HG02678 (cell line): ENCODE data around the gene SELENOS.
A peak's percentile ranks its signal among the peaks of the same experiment; 100 is the strongest.

Source experiments
- ATAC-seq: cut with Tn5 transposase; IDR thresholded peaks from one replicate; pipeline ENCODE4 v1.9.1; 2021; ENCODE audit warnings: mild to moderate bottlenecking, moderate library complexity; ENCODE audit not compliant: unreplicated experiment

Gene SELENOS

DNA sequence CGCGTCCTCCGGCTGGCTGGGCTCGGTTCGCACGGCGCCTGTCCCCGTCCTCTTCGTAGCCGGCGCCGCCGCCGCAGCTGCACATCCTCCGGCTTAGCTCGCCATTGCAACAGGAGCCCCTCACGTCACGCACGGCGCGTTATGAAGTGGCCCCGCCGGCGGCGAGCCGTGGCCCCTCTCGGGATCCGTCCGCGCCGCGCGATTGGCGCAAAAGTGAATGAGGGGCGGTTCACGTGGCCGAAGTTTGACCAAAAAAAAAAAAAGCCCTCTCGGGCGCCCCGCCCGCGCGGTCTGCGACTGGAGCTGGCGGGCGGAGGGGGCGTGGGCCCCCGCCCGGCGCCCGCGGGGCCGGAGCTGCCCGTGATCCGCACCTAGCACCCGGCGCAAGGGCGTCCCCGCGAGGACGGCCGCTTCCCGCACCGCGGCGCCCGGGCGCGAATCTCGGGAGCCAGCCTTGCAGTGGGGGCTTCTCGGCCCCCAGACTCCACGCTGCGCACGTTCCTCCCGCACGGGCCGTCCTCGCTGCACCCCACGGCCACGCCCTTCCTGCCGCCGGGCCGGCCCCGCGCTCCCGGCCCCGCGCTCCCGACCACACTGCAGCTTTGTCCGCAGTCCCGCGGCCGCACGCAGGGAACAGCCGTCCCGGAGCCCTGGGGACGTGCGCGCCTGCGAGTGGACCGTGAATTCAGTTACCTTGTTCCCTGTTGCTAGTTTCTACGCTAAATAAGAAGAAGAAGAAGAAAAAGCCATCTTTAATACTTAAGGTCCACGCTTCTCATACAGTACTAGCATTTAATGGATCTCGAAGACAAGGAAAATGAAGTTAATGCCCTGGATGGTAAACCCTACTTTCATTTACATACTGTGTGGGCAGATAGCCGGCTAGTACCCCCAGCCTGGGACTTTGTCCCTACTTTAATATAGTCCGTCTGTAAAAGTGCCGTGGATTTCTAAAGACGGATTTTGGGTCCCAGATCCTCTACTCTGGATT lies 25.2 kb downstream of the SELENOS start, which contains the start of gene CHSY1:
Gene CHSY1, minus strand, starts transcription at position 219 of the 991 bp plus-strand sequence. CDS start 592 bp downstream, outside the sequence.
- ATAC-seq = peak; percentile 74

DNA sequence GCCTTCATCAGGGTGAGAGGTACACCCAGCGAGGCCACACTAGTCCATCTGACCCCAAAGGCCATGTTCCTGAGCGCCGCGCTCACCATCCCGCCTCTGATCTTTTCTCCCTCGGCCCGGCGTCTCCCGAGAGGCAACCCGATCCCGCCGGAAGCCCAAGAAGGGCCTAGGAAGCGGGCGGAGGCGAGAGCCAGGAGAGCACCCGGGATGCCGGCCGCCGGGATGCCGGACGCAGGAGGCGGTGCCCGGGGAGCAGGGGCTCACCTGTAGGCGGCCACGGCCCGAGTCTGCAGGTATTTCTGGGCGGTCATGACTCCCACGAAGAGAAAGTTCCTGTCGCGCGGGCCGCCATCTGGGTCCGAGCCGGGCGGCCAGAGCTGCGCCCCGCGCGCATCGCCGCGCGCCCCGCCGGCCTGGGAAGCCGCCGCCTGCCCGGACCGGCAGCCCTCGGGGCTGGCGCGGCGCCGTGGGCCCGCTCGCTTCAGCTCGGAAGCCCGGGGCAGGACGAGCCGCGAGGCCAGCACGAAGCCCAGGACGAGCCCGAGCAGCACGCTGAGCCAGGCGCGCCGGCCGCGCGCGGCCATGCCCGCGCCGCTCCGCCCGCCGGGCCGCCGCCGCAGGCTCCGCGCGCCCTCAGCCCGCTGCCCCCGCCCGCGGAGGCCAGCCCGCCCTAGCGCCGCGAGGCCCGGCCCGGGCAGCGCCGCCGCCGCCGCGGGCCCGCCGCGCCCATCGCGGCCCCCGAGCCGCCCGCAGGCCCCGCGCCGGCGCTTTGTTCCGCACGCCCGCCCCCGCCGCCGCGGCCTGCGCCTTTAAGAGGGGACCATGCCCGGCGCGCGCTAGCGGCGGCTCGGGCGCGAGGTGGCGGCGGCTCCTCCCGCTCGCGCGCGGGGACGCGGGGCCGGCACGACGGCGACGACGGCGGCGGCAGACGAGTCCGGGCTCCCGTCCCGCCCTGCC lies 26.1 kb downstream of the SELENOS start:
- peak; percentile 35 for ATAC-seq

DNA sequence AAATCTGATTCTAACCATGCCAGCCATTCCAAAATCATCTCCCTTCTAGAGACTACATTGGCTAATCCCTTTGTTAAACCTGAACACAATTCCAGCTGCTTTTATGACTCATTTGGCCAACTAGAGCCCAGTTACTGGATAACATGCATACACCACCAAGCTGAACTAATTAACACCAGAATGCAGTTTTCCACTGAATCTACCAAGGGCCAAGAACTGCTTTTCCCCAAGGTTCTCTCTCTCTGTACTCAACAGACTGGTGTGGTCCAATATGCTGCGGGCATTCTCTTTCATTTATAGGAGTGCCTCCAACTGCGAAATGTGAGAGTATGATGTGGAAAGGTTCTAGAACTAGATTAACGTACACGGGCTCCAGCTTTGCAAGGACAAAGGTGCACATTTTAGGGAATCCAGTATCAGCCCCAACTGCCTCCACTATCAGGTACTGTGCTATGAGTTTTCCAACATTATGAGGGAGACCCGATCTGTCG lies 26.9 kb downstream of the SELENOS start:
- no peak for ATAC-seq

DNA sequence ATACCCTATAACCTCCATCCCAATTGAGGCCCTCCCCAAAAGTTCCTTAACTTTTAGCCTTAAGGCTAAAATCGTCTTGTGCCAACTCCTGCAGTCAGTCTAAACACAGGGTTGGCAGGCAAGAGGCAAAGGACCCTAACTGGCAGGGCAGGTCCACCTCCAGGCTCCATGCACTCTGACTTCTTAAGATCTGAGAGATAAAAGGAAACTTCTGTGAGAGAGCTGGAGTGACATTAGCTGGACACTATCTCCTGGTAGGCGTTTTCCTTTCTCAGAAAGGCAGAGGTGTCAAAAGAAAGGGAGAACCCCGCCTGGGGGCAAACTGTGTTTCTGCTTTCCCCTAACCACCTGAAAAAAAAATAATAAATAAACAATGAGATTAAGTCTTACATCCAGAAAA lies 29.0 kb downstream of the SELENOS start:
- no peak for ATAC-seq

DNA sequence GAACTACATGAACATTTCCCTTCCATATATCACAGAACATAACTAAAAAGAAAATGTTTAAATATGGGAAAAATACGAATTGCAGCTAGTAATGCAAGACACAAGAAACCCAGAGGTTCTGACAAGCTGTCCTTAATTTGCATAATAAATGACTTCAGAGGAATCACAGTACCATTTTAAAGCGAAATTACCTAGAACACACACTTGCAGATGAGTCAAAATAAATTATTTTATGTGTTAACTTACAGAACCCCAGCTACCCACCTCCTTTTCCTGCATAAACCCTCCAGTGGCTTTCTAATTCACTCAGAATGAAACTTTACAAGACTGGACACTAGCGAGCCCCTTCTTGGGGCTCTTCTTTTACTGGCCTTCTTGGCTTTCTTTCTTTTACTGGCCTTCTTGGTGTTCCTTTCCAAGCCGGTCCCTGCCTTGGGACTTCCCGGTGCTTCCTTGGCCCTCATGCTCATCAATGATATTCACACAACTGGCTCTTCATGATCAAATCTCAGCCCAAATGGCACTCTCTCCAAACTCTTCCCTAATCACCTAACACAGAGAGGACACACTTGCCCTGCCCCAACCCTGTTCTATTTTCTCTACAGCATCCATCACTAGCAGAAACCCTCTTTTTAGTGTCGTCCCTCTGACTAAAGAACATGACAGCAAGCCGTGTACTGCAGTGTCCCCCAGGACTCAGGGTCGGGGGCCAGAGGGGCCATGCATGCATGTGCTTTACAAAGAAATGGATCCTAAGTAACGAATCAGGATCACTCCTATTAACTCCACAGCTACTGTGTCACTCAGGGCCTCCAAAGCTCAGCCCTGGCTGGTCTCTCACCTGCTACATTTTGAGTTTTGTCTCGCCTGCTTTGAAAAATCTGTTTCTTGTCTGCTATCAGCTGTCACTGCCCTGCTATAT lies 30.2 kb downstream of the SELENOS start:
- no peak for ATAC-seq

DNA sequence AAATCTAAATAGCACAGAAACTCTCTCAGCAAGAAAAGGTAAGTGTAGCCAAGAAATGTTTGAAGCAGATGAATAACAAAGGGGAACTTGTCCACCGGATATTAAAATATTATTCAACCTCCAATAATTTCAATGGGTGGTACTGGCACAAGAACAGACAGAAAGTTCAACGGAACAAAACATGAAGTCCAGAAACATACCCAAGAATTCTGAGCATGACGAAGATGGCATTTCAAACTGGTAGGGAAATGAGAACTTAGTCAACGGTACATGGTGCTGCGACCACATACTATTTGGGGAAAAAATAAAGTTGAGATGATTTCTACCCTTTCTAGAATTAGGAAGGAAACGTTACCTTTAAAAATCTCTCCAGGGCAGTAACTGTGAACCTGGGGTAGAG lies 30.9 kb downstream of the SELENOS start:
- ATAC-seq = no peak

DNA sequence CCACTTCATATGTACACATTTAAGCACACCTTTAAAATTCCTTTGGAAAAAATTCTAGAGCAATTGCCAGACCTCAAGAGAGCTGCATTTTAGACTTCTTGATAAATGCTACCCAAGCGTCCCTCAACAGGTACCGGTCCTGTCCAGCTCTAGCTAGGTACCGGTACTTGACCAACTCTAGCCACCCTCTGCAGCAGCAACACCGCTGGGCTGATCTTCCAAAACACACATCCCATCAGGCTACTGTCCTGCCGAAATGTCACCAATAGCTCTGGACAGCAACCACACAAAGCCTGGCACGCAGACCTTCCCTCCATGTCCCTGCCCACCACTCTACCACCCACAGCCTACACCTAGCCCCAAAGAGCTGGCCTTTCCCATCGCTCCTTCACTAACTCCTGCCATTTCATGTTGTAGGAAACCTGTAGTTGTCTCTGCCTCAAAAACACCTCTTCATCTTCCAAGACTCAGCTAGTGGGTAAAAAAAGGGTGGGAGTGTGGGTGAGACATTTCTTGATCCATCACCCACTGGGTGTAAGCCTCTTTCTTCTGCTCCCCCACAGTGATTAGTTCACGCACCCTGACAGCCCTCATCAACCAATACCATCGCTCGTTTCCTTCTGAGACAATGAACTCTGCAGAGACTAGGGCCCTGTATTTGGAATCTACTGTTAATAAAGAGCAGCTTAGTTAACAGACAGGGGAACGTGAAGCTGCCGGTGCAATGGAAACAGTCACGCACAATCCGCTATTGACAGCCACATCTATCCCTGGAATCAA lies 32.2 kb downstream of the SELENOS start:
- ATAC-seq = no peak

DNA sequence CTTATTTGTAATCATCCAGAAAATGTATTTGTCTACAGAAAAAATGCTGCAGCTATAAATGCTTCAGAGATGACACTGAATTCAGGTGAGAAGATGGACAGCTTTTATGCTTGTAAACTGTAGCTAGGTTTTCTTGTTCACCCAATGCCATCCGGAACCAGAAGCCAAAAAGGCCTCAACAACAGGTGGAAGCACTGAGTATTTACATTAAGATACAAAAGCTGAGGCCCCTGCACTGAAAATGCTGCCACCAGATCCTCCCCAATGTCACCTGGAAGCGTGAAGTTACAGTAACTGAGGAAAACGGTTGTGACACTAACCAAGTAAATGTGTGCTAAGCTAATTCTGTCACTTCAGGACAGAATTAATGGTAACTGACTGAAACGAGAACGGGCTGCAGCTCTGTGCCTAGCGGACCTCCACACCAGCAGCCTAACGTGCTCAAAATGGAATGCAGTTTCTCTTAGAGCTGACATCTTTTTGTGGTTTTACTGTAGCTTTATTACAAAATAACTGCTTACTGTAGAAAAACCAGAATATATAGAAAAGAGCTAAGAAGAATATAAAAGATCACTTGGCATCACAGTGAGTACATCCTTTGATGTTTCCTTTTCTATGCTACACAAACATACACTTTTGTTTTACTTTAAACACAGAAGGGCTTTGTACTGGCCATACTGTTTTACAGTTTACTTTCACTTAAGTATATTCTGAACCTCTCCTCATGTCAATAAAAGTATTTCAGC lies 33.1 kb downstream of the SELENOS start:
- ATAC-seq = no peak

DNA sequence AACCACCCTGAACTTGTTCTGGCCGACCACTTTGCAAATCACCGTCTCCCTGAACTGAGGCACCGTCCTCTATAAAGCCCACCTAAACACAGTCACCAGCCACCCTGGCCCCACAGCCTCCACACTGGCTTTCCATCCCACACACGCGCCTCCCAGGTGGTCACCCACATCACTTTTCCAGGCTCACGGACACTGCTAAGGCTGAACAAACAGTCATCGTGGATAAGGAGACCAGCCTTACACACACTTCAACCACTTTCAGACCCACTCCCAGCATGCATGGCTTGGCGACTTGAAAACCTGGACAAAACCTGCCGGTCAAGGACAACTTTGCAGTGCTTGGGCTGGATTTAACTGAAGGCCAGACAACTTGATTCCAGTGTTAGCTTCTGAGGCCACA lies 33.9 kb downstream of the SELENOS start:
- ATAC-seq = no peak

DNA sequence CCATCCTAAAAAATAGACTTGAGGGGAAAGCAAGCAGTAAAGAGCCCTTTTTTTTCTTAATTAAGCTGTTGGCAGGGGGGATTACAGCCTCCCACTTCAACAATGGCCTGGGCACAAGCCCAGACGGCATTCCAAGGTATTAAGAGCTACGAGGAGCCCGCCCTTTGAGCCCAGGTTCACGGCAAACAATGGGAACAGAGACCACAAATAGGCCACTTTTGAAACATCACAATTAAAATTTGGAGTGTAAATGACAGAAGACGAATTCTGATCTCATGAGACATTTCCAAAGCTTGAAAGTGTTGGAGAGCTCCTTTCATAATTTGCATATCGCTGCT lies 34.3 kb downstream of the SELENOS start:
- no peak for ATAC-seq

DNA sequence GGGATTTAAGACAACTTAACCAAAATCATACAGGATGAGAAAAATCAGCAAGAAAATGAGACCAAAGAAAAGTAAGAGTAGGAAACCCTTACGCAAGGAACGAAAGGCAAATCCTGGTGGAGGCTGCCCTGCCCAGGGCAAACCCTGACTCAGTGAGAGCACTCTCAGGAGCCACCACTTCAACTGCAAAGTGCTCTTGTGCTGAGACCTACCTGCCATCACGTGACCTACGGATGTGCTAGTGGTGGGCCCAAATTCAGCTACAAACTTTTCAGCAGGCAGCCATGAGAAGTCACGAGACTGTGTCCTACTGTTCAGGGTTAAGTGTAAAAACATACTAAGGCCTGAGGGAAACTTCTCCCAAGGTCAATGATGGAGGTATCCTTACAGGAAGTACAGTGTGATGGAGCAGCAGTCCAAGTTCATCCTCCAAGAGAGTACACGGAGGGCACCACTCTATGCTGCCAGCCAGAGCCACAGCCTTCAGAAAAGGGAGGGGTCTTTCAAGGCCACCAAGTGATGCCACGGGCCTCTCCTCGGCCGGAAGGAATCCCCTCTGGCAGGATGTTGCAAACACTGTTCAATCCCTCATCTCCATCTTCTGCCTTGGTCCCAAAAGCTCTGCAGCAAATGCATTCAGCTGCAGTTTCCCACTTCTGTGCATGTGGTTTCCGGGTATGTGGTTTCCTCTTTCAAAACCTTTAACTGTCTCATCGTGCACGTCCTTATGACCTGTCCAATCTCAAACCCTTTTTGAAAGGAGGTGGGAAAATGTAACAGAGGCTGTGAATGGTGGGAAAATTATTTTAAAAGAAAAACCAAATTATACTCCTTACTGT lies 34.9 kb downstream of the SELENOS start:
- peak; percentile 76 for ATAC-seq

DNA sequence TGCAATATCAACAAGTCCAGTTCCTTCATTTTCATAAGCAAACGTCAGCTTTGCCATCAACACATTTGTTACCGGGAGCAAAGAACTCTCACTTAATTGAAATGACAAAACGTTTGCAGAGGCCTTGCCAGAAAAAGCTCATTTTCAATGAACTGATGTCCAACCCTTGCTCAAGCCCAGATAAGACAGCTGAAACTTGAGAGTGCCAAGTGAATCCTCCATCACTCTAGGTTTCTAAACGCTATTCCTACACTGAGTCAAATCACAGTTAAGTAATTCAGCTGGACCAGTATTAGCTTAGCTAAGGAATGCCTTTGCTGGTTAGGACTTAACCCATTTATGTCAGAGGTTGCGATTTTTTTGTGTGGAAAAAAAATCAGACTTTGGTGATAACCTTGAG lies 36.9 kb downstream of the SELENOS start:
- ATAC-seq = no peak

DNA sequence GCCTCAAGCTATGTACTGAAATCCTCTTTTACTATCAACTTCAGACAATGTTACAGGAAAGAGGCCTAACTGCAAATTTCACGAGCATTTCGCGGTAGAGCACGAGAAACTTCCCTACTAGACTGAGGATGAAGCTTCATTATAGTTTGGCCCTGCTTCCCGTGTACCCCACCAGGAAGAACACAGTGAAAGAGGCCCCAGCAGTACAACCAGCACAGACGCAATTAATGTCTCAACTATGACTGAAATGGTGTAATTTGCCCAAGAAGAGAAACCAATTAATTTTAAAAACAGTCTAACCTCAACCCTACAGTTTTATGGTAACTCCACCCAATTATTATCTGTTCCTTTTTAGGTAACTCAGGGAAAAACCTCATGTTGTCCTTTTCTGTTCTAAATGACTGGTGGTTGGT lies 37.6 kb downstream of the SELENOS start:
- no peak for ATAC-seq

DNA sequence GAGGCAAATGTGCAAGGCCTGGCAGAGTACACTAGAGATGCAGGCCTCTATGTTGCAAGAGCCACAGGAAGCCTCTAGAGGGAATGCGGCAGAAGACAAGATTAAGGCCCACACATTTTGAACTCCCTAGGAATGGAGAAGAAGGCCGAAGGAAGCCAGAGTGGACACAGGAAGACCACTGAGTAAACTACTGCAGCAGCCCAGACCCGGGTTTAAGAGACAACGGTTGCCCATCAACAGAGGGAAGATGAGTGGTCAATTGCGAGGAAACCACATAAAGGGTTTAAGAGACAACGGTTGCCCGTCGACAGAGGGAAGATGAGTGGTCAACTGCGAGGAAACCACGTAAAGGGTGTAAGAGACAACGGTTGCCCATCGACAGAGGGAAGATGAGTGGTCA lies 40.0 kb downstream of the SELENOS start:
- ATAC-seq = no peak

DNA sequence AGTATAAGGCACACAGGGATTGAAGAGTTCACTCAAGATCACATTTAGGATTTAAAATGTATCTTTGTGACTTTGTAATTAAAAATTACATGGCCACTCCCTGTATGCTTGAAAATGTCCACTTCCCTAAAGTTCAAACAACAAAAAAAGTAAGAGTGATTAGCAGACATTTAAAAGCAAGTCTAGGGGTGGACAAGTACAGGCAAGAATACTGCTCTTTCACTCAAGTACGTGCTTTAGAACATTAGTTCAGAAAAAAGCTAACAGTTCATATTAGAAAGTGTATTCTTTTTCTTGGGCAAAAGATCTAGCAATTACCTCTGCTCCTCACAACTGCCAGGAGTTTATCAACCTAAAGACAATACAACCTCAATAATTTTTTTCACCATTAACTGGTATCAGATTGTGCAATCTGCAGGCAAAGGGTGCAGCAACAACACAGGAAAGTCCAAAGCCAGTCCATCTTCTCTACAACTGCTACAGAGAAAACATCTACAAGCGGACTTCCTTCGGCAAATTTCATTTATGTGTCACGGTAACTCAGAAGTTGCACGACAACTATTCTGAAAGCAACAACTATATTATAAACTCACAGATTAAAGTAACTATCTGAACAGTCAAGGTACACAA lies 43.5 kb downstream of the SELENOS start:
- ATAC-seq = no peak

DNA sequence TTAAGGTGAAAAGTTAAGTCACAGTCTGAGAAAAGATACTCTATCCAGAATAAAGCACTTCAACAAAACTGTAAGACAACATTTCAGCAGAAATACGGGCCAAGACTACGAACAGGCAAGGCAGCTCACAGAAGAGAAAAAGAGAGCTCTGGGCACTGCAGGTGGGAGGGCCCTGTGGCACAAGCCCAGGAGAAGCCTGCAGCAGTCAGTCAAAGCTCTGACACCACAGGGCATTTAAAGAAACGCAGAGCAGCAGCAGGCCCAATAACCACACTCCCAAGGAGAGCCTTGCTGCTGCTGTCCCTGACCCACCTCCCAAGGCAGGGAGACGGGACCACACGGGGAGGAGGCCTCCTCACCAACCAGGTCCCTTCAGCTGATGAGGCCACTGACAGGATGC lies 44.6 kb downstream of the SELENOS start:
- ATAC-seq = no peak

DNA sequence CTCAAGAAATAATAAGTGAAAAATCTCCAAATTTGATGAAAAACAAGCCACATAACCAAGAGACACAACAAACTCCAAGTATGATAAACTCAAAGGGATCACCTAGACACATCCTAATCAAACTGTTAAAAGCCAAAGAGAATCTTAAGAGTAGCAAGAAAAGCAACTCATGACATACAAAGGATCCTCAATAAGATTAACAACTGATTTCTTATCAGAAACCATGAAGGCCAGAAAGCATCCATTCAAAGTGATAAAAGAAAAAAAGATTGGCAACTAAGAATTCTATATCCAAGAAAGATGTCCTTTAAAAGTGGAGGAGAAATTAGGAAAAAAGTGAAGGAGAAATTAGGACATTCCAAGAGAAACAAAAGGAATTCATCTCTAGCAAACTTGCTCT lies 49.0 kb downstream of the SELENOS start:
- no peak for ATAC-seq
